ENCODE measurements around the gene SPRED3.
A peak's percentile ranks its signal among the peaks of the same experiment; 100 is the strongest.

The SPRED3 gene

DNA sequence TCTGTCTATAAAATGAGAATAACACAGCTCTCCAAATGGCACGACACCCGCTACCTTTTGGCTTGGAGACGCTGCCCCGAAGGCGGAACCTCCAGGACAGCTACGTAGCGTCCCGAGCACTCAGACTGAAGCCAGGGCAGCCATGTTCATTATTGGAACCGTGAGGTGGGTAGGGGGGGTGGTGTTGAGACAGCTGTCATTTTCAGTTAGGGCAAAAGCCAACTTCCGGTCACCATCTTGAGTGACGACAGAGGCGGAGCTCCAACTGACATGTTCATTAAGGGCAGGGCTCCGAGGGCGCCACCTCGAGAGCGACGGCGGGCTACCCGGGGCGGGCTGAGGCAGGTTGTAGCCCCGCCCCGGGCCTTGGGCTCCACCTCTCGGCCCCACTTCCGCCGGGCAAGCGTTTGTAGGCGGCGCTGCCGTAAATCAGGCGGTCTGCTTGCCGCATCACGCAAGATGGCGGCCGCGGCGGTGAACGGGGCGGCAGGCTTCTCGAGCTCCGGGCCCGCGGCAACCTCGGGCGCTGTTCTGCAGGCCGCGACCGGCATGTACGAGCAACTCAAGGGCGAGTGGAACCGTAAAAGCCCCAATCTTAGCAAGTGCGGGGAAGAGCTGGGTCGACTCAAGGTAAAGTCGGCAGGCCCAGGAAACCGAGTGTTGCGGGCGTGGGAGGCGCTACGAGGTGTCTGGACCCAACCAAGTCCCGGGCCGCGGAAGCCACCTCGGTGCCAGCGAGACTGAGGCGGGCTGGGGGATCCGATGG, 14.0 kb upstream of the SPRED3 start, which contains the start of gene PSMD8:
TSS of gene PSMD8 (plus strand) at position 240 of the 766 bp plus-strand sequence. CDS start at position 271, 31 bp downstream.
- DNase-seq: peak; percentile 100

DNA sequence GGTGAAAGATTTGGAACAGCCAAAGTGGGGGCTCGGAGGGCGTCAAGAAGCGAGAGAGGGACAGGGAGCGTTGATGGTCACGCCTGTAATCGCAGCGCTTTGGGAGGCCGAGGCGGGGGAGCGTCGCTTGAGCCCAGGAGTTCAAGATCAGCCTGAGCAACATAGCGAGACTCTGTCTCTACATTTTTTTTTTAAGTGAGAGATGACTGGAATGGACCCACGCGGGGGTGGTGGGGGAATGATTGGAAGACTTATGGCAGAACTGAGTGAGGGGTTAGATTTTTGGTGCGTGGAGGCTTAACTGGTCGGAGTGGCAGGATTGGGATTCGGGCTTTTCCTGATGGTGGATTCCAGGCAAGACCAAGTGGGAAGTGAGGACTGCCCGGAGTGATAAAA, 13.4 kb upstream of the SPRED3 start:
- DNase-seq: no peak

DNA sequence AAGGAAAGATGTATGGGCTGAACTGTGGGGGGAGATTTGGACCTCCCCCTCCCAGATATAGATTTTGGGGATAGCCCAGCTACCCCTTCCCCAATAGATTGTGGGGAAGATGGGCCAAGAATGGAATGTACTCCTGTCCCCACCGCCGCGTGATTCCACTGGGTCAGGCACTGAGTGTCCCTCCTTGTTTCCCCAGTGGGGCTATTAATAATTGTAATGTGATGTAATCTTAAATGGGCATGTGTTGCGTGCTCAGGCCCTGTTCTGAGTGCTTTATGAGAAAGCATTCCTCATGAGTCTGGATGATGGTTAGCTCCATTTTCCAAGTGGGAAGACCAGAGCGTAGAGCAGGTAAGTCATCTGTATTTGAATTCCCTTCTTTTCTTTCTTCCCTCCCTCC, 12.7 kb upstream of the SPRED3 start:
- no peak for DNase-seq

DNA sequence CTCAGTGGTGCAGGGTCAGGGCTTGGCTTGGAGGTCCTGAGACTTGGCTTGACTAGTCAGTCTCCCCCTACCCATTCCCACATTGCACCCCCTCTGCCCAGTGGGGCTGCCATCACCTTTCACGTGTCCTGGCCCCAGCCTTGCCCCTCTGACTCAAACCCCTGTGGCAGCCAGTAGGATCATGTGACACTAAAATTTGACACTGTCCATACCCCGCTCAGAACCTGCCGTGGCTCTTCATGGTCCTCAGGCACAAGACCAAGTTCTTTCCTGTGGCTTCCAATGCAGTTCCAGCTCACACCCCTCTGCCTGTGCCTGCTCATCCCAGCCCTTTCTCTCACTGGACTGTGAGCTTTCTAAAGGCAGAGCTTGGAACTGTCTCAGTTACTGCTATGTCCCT, 11.9 kb upstream of the SPRED3 start:
- no peak for DNase-seq

DNA sequence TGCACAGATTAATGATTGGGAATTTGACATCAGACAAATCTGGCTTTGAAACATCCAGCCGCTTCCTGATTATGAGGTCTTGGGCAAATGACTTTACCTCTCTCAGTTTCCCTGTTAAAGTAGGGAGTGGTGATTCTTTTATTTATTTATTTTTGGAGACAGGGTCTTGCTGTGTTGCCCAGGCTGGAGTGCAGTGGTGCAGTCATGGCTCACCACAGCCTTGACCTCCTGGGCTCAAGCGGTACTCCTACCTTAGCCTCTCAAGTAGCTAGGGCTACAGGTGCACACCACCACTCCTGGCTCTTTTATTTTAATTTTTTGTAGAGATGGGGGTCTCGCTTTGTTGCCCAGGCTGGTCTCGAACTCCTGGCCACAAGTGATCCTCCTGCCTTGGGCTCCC, 11.4 kb upstream of the SPRED3 start:
- no peak for DNase-seq

DNA sequence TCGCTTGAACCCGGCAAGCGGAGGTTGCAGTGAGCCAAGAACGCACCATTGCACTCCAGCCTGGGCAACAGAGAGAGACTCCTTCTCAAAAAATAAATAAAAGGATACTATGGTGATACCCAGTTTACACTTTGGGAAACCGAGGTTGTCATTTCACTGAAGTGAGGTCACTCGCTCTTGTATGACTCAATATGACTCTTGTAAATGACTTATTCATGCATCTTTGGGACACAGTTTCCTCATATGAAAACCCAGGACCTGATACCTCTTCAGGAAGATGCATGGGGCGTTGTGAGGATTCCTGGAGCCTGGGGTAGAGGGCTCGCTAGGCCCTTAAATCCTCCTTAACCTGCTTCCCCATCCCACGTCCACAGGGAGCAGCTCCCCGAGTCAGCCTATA, 9.6 kb upstream of the SPRED3 start:
- no peak for DNase-seq

DNA sequence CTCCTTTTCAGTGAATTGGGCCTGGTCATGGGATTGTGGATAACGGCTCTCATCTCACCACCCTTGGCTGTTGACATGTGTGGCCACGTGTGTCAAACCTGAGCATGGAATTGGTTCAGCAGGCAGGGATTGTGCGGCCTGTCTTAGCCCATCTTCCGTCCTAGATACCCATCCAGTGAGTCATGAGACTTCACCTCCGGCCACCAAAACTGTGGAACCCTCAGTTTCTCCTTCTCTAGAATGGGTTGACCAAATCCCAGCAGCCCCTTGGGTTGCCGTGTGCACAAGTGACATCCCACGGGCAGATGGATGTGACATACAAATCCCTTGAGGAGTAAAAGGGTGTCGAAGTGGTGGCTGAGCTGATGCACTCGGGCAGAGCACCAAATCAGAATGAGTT, 7.4 kb upstream of the SPRED3 start:
- no peak for DNase-seq

DNA sequence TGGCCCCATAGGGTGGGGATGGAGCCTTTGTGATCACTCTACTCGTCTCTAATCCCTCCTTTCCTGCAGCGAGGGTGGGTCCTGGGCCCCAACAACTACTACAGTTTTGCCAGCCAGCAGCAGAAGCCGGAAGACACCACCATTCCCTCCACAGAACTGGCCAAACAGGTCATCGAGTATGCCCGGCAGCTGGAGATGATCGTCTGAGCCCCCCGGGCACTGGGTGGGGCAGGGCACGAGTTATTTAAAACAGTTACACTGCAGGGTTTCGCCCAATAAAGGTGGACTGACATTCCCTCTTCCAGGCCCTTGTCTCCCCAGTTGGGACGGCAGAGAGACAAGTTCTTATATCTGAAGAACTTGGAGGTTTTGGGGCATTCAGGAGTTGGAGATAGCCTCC, 5.3 kb upstream of the SPRED3 start:
- DNase-seq: no peak

DNA sequence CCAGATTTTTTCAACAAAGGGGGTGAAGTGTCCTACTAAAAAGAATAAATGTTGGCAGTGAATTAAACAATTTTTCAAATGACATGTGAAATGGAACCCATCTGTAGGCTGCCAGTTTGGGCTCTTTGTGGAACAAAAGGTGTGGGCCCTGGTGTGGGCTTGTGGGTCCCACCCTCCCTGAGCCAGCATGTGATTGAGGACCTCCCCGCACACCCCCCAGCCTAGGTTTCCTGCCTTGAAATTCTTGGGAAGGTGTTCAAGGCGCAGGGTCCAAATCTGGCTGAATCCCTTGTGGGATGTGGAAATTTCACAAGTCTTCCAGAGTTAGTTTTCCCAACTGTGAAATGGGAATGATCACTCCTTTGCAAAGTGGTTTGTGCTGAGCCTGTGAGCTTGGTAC, 4.8 kb upstream of the SPRED3 start:
- no peak for DNase-seq

DNA sequence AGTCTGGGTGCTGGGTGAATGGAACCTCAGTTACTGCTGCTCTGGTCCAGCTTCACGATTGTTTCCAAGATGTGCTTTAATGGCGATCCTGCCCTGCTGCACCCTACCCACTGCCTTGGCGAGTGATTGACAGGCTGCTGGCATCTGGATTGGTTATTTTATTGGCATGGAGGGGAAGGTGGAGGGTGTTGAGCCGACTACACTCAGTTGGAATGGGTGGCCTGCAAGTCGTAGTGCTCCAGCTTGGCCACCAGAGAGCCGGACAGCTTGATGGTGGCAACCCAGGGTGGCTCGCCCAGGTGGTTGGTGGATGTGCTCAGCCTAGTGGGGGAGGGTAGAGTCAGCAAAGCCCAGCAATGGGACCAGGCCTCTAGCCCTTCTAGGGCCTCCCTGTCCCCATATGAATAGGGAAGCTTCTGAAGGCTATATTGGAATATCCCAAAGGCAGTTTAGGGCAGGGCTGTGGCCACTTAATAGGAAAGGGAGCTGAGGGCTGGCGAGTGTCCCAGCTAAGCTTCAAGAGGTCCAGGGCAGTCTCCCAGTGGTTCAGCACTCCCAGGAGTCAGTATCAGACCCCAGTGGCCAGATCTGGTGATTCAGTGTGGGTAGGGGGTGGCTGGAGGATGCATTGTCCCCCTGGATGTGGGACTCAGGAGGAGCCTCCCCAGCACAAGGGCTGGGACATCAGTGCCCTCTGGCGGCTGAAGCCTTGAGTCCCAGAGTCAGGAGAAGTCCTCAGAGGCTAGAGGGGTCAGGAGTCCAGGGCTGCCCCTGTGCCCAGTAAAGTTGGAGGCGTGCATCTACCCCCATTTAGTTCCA, 4.1 kb upstream of the SPRED3 start:
- DNase-seq: no peak

DNA sequence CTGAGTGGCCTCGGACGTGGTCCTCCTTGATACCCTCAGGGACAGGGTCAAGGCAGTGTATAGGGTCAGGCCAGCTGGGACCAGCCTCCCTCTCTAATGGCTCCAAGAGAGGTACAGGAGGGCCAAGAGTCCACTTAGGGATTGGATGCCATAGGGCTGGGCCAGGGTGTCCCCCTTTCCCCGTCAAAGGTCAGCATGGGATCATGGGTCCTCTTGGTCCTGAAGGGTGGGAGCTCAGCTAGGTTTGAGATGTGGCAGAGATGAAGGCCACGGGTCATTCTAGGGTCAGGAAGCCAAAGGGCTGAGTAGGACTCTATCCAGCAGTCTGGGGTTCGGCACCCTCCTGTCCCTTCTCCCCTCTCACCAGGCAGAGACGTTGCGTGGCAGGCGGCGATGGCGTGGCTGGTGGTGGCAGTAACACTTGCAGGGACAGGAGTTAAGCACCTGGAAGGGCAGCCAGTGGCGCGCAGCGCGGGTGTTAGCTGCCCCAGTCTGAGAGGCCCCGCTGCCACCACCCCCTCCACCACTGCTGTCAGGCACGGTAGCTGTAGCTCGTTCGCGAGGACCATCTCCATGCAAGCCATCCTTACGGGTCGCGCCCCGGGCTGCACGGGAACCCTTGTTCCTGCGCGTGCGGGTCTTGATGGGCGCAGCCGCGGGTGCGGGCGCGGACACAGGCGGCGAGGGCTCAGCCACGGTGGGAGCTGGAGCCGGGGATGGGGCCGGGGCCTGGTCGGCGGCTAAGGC, 3.3 kb upstream of the SPRED3 start:
- DNase-seq: no peak

DNA sequence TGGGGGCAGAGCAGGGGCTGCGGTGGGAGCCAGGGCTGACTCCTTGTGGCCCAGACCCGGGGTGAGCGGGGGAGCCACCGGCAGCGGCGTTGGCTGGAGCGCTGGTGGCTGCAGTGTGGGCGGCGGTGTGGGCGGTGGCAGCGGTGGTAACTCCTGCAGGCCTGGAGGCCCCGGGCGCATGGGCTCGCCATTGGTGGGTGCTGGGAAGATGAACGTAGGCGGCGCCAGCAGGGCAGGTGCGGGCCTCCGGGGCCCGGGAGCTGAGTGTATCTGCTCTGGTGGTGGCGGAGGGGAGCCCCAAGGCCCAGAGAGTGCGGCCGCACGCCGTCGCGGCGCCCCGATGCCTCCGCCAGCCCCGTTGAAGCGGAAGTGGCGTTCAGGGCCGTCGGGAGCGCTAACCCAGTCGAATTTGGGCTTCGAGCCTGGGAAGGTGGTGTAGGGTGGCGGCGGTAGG, 2.7 kb upstream of the SPRED3 start:
- no peak for DNase-seq

DNA sequence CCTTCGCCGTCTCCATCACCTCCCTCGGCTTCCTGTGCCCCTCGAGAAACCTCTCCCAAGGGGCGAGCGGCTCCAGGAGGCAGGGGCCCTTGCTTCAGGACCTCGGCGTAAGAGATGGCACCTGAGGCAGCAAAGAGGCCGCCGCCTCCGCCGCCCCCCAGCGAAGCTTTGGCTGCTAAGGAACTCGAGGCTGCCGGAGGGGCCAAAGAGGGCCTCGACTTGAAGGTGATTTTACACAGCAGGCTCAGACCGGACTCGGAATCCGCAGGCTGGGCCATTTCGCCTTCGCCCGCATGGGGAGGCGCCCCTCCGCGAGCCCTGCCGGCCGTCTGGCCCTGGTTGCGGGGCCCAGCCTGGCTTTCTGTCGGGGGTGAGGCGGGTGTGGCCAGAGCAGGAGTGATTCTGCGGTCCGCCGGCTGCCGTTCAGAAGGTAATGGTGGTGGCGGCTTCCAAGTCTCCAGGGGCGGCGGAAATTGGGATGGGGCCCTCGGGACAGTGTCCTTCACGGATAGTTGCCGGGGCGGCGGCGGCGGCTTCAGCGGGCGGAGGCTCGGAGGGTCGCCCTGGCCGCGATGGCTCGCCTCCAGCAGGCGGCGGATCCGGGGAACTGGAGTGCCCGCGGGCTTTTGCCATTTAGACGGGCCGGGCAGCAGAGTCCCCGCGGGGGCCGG, 2.1 kb upstream of the SPRED3 start:
- DNase-seq: no peak

DNA sequence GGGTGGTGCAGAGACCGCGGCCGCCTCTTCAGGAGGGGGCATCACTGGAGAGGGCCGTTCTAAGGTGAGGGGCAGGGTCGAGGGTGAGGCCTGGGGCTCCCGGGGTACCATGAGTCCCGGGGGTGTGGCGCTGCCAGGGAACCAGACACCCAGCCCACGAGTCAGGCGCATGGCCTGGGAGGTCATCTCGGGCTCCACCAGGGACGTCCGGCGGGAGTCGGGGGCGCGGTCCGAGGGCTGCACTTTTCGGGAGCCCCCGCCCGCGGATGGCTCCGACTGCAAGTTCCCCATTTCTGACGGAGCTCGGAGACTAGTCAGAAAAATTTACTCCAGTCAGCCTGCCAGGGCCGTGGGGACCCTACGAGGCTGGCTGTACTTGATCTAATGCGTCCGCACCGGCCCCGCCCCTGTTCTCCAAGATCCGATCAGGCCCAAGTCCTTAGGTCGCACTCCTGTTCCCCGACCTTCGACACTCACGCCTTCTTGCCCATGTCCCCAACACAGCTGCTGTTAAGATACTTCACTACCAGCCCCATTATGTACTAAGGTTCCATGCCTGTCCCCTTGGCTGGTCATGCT, 1.4 kb upstream of the SPRED3 start:
- DNase-seq: peak; percentile 49

DNA sequence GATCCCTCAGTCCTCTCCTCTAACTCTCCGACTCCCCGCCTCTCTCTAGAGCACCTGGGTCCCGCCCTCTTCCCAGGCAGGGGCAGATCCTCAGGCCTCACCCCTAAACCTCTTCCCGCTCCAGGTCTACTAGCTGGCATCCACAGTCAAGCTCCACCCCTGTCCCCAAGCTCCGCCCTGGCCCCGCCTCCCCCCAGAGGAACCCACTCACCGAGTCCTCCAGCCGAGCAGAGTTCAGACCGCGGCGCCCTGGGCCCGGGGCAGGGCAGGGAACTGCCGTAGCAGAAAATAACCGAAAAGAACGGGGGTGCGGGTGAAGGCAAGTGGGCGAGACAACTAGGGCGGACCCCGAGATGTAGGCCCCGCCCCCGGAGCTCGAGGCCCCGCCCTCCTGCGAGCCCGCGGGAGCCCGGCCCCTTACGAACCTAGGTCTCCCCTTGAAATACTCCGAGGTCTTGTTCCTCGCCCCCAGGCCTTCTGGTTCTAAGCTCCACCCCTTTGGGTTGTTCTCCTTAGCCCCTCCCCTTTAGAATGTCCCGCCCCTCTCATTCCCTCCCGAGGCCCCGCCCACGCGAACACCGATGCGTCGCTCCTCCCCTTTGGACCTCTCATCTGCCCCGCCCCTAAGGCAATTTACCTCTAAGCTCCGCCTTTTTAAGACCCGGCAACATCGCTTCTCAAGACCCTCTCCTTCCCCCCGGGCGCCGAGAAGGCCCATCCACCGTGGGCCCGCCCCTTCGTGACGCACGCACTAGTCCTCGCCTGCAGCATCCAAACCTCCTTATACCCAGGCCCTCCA, 748 bp upstream of the SPRED3 start, which contains the start of gene GGN:
TSS of gene GGN (minus strand) at position 485 of the 799 bp plus-strand sequence. CDS start 773 bp downstream, outside the sequence.
- DNase-seq: peak; percentile 67

DNA sequence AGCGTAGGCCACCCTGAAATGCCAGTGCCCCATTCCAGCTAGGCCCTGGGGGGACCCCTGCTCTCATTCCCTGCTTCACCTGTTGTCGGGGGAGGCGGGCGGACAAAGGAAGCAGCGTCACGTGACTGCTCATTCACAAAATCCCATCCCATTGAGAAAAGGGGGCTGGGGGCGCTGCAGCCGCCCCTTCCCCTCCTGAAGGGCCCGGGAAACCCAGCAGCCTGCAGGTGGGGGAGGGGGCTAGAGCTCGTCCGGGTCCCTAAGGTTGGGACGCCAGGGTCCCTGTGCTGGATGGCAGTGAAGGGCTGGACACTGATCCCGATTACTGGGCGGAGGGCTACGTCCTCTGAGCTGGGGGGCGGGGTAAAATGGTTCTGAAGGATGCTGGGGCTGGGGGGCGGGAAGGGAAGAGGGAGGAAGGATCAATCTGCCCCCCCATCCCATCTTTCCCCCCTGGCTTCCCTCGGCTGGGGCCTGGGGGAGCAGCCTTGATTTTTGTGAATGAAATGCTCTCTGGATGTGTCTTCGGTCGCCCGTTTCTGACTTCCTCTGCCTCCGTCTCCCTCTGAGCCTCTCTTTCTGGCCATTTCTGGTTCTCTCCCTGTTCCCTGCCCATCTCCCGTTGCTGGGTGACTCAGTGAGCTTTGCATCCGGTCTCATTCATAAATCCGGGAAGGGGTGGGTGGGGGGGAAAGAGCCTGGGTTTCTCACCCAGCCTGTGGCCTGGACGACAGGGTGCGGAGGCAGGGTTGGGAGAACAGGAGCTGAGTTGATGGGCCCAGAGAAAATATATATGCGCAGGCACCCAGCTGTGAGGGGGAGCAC, 816 bp downstream of the SPRED3 start:
- DNase-seq: no peak

DNA sequence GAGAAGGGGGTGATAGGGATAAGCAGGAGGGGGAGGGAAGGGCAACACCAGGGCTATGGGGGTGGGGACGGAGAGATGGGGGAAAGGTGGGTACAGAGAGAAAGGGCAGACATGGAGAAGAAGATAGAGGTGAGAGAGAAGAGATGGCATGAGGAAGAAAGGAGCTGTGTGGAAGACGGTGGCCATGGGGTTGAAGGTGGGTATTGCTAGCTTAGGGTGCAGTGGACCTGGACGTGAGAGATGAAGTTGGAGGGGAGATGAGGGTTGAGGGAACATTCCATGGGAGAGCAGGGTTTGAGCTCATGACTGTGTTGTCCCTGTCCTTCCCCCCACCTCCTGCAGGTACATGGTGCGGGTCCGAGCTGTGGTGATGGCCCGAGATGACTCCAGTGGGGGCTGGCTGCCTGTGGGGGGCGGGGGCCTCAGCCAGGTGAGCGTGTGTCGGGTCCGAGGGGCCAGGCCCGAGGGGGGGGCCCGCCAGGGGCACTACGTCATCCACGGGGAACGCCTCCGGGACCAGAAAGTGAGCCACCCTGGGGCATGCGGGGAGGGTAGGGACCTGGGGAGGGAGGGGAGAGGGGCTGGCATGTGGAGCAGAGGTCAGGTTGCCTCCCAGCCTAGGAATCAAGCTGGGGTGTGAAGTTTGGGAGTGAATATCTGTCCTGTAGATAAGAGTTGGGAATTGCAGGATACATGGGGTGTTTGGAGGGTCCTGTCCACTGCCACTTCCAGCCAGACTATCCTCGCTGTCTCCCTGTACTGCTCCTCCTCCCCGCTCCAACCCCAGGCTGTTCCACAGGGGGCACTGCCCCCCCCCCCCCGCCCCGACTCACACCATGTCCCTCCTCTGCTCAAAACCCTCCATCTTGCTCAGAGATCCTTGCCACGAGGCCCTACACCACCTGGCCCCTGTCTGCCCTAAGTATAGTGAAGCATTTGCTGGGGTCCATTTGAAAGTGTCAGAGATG, 1.7 kb downstream of the SPRED3 start:
- no peak for DNase-seq

DNA sequence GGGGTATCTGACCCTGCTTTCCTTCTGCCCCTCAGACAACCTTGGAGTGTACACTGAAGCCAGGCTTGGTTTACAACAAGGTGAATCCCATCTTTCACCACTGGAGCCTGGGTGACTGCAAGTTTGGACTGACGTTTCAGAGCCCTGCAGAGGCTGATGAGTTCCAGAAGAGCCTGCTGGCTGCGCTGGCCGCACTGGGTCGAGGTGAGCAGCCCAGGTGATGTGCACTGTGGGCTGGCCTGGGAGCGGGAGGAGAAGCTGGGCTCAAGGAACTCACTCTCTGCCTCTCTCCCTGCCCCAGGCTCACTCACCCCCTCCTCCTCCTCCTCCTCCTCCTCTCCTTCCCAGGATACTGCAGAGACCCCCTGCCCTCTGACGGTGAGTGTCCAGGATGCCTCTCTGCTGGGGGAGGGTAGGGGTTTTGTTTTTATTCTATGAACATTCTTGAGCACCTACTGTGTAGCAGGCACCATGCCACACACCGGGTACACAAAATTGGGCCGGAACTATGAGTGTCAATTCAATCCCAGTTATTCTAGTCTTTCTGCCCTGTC, 3.5 kb downstream of the SPRED3 start:
- no peak for DNase-seq

DNA sequence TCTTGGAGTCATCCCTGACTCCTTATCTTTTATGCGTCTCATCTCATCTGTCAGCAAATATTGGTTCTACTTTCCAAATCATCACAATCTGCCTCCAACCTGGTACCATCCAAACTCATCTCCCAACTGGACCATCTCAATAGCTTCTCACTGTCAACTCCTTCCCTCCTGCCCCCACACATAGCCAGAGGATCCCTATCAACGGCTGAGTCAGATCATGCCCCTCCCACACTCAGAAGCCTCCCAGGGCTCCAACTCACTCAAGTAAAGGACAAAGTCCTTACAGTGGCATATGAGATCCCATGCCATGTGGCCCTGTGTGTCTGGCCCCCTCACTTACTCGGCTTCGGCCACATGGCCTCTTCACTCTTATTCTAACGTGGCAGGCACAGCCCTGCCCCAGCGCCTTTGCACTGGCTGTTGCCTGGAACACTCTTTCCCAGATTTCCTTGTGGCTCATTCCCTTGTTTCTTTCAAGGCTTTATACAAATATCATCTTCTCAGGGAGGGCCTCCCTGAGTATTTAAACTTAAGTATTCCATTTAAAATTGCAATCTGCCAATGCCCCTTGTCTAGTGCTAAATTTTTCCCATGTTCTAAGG, 4.3 kb downstream of the SPRED3 start:
- no peak for DNase-seq
